Mucosa of descending colon (tissue), 3 donors: Measurements from ENCODE around the gene ROBO1. TPM values are rescaled to one million over a fixed set of nuclear protein-coding genes. Genes with fewer than 3 reads are reported as not detected.

Experiments used
- ATAC-seq: fragments of 200-7000 bp; cut with Tn5 transposase; one replicate; pipeline ENCODE4 v1.9.1; 2020; ENCODE audit warnings: mild to moderate bottlenecking, moderate library complexity
- DNase-seq, 3 donors: peaks; one replicate each; pipeline ENCODE4 v3.0.0-alpha.2; 2020
- H3K36me3 ChIP-seq: fragments of 200-600 bp; one replicate; pipeline ENCODE4 v1.8.0; 2021; ENCODE audit warnings: low read depth, mild to moderate bottlenecking
- H3K4me1 ChIP-seq: fragments of 200-600 bp; one replicate; pipeline ENCODE4 v1.8.0; 2021; ENCODE audit warnings: low read depth, mild to moderate bottlenecking
- H3K4me3 ChIP-seq: fragments of 200-600 bp; one replicate; pipeline ENCODE4 v1.8.0; 2021; ENCODE audit warnings: mild to moderate bottlenecking
- H3K9me3 ChIP-seq: fragments of 200-600 bp; one replicate; pipeline ENCODE4 v1.8.0; 2021; ENCODE audit warnings: mild to moderate bottlenecking
- CTCF ChIP-seq: fragments of 200-600 bp; IDR thresholded peaks from one replicate; pipeline ENCODE4 v1.8.0; 2022; ENCODE audit warnings: antibody characterized with exemption, mild to moderate bottlenecking
- intact Hi-C, 2 donors: fragments of 100-400 bp; cut with DNase I in 1 of 2; cut with micrococcal nuclease in 1 of 2; formaldehyde crosslinking; loops; one replicate each; pipeline versions ENCODE4 v1.11.0 to v1.11.1; 2022; cut with DNase I, micrococcal nuclease
- total RNA-seq, 3 donors: library from RNA; stranded (reverse); fragmentation: NEBNext Ultra II Directional in 2 of 3; extraction: Animal tissue kit (Norgen Biotek cat#: 25700) in 2 of 3; gene quantifications; one replicate each; pipeline versions ENCODE4 v1.2.1 to v1.2.4, GENCODE V29; 2021 to 2023
- donor health status: DM: no; HTN: no; CAD: no; lungs with moderate emphysema.
- donor health status: DM: no; HTN: no; CAD: no.
- donor health status: DM: no; HTN: yes; CAD: no.

The ROBO1 gene
- total RNA-seq, 3 donors from 2014 or later: 4.3 to 22.7 (median 10.1) TPM

- intact Hi-C loops: no loop called here
- Histone ChIP-seq H3K9me3 (no peaks in the 10 kb centered on the region), H3K4me1 (peaks cover 10% of the 10 kb centered on the region), H3K4me3 (no peak overlapping the region), H3K36me3 (no peaks in the 10 kb centered on the region)
- DNase-seq (no peak), ATAC-seq (no peak)
- no peak for TF ChIP-seq CTCF
These were observed 906.6 kb downstream of the ROBO1 start for GRCh38 chr3:78861156-78861555.

- peaks cover 10% of the 10 kb centered on the region for H3K4me1 ChIP-seq
- intact Hi-C loops: no loop called here
- DNase-seq (no peak), ATAC-seq (no peak)
- H3K36me3 ChIP-seq: no peaks in the 10 kb centered on the region
- TF ChIP-seq CTCF: no peak
- no peaks in the 10 kb centered on the region for H3K9me3 ChIP-seq
- H3K4me3 ChIP-seq: no peak overlapping the region
These were observed 907.2 kb downstream of the ROBO1 start for GRCh38 chr3:78860567-78860966.

GRCh38 chr3:78858910-78859309 is 908.9 kb downstream of the ROBO1 start:
- DNase-seq (no peak), ATAC-seq (no peak)
- no peak for TF ChIP-seq CTCF
- Histone ChIP-seq H3K4me3 (no peak overlapping the region), H3K36me3 (no peaks in the 10 kb centered on the region), H3K9me3 (no peaks in the 10 kb centered on the region), H3K4me1 (peaks cover 9% of the 10 kb centered on the region)
- intact Hi-C loops: no loop called here

- DNase-seq (no peak), ATAC-seq (no peak)
- no peak overlapping the region for H3K4me3 ChIP-seq
- no peaks in the 10 kb centered on the region for H3K9me3 ChIP-seq
- intact Hi-C loops: no loop called here
- peaks cover 1% of the 10 kb centered on the region for H3K4me1 ChIP-seq
- H3K36me3 ChIP-seq: no peaks in the 10 kb centered on the region
- TF ChIP-seq CTCF: no peak
These were observed 909.6 kb downstream of the ROBO1 start for GRCh38 chr3:78858174-78858573.

GRCh38 chr3:78857494-78858111 is 910.2 kb downstream of the ROBO1 start:
- no peaks in the 10 kb centered on the region for H3K9me3 ChIP-seq
- no peaks in the 10 kb centered on the region for H3K4me1 ChIP-seq
- no peak overlapping the region for H3K4me3 ChIP-seq
- no peak for TF ChIP-seq CTCF
- H3K36me3 ChIP-seq: no peaks in the 10 kb centered on the region
- DNase-seq: no peak
- ATAC-seq: no peak
- intact Hi-C loops: no loop called here

- intact Hi-C loops: no loop called here
- no peak for TF ChIP-seq CTCF
- DNase-seq (no peak), ATAC-seq (no peak)
- Histone ChIP-seq H3K9me3 (no peaks in the 10 kb centered on the region), H3K36me3 (no peaks in the 10 kb centered on the region), H3K4me3 (no peak overlapping the region), H3K4me1 (no peaks in the 10 kb centered on the region)
These were observed 911.6 kb downstream of the ROBO1 start for GRCh38 chr3:78856164-78856563.
